ENCODE measurements around the gene ZSWIM5.

The ZSWIM5 gene

DNA sequence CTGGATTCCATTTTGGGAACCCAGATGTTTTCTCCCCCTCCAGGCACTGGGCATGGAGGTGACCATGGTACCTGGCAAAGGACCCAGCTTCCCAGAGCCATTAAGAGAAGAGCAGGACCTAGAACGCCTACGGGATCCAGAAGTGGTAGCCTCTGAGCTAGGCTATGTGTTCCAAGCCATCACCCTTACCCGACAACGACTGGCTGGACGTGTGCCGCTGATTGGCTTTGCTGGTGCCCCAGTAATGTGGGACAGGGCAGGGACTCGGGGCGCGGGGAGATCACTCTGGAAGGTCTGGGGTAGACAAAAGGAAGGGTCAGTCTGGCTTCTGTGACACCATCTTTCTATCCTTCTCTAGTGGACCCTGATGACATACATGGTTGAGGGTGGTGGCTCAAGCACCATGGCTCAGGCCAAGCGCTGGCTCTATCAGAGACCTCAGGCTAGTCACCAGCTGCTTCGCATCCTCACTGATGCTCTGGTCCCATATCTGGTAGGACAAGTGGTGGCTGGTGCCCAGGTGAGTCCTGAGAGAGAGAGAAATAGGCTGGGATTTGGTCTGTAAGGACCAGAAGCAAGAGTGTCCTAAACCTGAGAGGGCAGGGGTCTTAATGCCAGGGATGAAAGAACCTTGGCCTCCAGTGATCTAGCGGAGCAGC is 192.7 kb downstream of the ZSWIM5 start:
- Mint-ChIP-seq H3K4me3 (peak overlapping the region; percentile 86), H3K27ac (peak overlapping the region; percentile 64), H3K4me1 (peaks cover 55% of the 10 kb centered on the region), H3K27me3 (no peaks in the 10 kb centered on the region), H3K36me3 (peaks cover 13% of the 10 kb centered on the region), H3K9me3 (no peaks in the 10 kb centered on the region)

DNA sequence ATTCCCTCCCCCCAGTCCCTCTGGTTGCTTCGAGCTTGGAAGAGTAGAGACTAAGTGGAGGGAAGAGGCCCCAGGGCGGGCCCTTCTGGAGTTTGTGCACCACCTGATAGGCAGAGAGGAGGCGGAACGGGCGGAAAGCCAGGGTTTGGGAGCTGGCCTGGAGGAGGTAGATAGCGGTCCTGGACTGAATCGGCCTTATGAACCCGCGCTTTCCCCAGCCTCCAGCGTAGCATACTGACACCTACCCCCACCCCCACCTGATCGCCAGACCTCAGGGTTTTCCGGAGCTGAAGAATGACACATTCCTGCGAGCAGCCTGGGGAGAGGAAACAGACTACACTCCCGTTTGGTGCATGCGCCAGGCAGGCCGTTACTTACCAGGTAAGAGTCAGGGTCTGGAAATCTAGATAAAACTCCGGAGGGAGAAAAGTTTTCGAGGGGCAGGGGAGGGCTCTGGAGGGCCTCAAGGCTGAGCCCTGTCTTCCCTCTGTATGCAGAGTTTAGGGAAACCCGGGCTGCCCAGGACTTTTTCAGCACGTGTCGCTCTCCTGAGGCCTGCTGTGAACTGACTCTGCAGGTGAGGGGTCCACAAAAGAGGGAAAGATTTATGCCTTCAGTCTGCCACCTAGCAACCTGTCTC is 193.6 kb downstream of the ZSWIM5 start:
- H3K9me3 Mint-ChIP-seq, result no peaks in the 10 kb centered on the region
- peak overlapping the region; percentile 87 for H3K27ac Mint-ChIP-seq
- no peaks in the 10 kb centered on the region for H3K27me3 Mint-ChIP-seq
- H3K4me3 Mint-ChIP-seq, result peak overlapping the region; percentile 86
- H3K36me3 Mint-ChIP-seq, result peaks cover 14% of the 10 kb centered on the region
- H3K4me1 Mint-ChIP-seq, result peaks cover 52% of the 10 kb centered on the region

DNA sequence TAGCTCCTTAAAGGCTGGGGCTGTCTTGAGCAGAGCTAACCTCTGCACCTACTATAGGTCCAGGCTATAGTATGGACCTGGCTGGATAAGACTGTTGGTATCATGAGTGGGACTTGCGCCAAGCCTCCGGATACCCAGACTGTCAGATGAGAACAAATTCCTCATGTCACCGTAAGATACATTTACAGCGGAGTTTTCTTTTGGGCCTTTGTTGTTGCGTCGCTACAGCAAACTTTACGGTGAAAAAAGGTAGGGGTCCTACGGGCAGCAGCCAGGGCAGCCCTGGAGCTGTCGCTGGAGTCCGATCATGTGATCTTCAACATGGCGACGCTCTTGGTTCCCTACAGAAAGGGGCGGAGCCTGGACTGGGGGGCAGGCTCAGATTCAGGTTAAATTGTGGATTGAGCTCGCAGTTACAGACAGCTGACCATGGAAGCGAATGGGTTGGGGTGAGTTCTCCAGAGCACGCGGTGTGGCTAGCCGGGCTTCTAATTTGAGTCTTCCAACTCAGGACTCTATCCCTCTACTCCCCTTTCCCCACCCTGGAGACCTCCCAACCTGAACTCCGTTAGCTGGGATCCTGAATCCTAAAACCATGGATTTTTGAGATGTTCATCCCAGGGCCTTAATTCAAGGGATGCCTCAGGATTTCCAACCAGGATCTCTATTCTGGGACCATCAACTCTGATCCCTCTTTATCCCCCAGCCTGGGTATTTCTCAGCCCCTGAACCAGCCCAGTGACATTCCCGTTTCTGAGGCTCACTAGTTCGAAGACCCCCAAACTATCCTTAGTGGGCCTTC is 194.4 kb downstream of the ZSWIM5 start, which contains the start of gene UROD:
UROD (plus strand) TSS at position 418 of the 802 bp plus-strand sequence; CDS start at position 430, 12 bp downstream.
- peaks cover 52% of the 10 kb centered on the region for H3K4me1 Mint-ChIP-seq
- H3K27ac Mint-ChIP-seq, result peak within 1 kb of the TSS; percentile 87
- no peaks in the 10 kb centered on the region for H3K9me3 Mint-ChIP-seq
- H3K4me3 Mint-ChIP-seq, result peak within 1 kb of the TSS; percentile 86
- peaks cover 15% of the 10 kb centered on the region for H3K36me3 Mint-ChIP-seq
- H3K27me3 Mint-ChIP-seq, result no peaks in the 10 kb centered on the region

DNA sequence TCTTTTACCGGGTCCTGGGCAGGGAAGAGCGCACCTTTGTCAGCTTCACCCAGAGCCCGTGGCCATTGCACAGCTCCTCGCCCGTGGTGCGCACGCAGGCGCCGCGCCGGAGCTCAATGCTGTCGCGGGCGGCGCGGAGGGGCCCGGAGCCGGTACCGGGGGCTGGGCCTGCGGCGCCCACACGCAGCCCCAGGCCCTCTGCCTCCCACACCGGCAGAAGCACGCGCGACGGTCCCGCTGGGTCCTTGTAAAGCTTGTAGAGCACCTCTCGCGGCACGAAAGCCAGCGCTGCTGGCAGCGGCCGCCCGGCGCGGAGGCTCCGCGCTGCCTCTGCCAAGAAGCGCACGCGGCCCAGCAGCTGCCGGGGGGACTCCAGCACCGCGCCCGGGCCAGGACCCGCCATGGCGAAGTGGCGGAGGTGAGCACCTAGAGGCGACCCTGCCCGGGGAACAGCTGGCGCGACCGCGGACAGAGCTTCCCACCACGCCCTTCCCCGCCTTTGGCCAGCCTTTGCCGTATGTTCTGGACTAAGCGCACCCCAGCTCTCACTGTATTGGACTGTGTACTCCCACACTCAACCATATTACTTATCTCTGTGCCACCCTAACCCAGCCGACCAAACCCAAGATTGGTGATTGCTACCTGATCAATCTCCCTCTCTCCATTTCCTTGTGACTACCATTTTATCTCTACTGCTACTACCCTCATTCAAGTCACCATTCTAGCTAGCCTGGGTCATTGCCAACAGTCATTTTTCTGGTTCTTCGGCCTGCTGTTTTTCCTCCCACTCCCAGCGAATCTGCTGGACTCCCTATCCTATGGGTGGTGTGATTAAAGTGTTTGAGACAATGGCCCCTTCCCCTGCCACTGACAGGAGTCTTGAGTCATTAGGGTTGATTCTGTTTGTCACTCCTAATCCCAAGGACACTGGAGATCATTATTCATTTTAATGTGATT is 195.3 kb downstream of the ZSWIM5 start, which contains the start of gene HECTD3:
HECTD3 (minus strand) TSS at position 470 of the 957 bp plus-strand sequence; CDS start at position 403, 67 bp downstream.
- H3K9me3 Mint-ChIP-seq, result no peaks in the 10 kb centered on the region
- peaks cover 15% of the 10 kb centered on the region for H3K36me3 Mint-ChIP-seq
- peaks cover 52% of the 10 kb centered on the region for H3K4me1 Mint-ChIP-seq
- H3K4me3 Mint-ChIP-seq, result peak within 1 kb of the TSS; percentile 86
- peak within 1 kb of the TSS; percentile 87 for H3K27ac Mint-ChIP-seq
- no peaks in the 10 kb centered on the region for H3K27me3 Mint-ChIP-seq

DNA sequence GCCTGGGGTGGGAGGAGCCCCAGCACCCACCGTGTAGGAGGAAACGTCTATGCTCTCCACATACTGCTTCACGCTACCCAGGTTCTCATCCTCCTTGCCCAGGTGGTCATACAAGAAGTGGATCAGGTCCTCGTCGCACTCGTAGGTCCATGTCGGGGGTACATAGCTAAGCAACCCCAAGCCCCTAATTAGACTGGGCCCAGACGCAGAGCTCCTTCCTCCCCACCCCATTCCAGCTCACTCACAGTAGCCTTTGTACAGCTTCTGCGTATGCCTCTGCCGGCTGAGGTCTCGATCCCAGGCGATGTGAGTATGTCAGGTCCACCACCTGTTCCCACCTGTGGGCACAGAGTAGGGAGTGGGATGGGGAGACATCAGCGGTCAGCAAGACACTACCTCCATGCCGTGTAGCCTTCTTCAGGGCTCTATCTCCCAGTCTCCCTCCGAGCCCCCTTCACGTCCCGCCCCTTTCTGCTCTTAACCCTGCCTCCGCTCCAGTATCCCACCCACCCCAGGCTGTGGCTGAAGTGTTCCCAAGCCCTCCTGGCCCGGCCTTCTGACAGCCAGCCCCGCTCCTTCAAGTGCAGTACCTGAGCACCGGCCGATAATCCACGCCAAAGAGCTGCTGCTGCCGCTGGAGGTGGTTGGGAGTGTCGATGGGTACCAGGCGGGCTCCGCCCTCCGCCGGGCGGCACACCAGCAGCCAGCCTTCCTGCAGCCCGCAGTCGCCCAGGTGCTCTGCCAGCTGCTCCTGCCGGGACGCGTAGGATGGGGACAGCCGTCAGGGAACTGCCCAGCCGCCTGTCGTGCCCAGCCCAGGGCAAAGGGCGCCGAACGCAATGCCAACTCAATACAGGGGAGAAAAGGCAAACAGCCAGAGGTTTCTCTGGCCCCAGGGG is 196.2 kb downstream of the ZSWIM5 start:
- Mint-ChIP-seq H3K27me3 (no peaks in the 10 kb centered on the region), H3K4me3 (peak overlapping the region; percentile 86), H3K9me3 (no peaks in the 10 kb centered on the region), H3K36me3 (peaks cover 15% of the 10 kb centered on the region), H3K27ac (peak overlapping the region; percentile 2), H3K4me1 (peaks cover 52% of the 10 kb centered on the region)

DNA sequence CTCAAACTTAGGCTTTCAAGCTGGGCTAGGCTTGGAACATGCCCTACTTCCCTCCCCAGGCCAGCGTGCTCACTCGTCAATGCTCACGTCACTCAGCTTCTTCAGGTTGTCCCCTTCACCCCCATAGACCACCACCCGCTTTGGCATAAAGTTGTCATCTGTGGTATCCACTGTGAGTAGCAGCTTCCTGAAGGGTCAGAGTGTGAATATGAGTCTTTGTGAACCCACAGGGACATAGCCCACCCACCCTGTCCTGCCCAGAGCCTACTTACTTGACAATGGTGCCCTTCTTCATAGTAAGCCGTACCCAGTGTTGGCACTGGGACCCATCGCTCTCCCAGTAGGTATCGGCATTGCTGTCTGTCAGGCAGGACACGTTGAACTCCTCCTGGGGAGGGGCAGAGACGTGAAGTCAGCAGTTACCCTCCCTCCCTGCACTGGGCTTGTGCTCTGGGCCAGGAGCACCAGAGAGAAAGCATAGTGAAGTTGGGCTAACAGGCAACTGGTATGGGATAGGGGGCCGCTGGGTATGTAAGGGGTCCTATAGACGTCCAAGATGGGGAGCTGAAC is 197.0 kb downstream of the ZSWIM5 start:
- Mint-ChIP-seq H3K9me3 (no peaks in the 10 kb centered on the region), H3K4me1 (peaks cover 48% of the 10 kb centered on the region), H3K27me3 (no peaks in the 10 kb centered on the region), H3K27ac (no peak overlapping the region), H3K36me3 (peaks cover 13% of the 10 kb centered on the region), H3K4me3 (peak overlapping the region; percentile 86)

DNA sequence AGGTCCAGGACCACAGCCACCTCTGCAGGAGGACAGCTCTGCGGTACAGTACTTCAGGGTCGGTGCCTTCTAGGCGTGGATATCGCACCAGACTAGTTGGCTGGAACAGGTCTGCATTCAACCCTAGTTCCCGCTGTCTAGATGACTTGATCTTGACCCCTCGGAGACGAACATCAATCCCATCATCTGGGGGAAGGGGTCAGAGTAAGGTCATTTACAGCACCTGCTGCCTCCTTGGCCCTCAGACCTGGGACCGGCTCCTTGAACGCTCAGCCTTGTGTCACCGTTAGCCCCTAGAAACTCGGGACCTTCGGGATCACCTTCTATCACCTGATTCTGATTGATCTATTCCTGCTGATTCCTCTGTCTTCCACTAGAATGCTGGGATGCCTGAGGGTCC is 197.9 kb downstream of the ZSWIM5 start:
- Mint-ChIP-seq H3K27me3 (no peaks in the 10 kb centered on the region), H3K4me1 (peaks cover 39% of the 10 kb centered on the region), H3K9me3 (no peaks in the 10 kb centered on the region), H3K27ac (peak overlapping the region; percentile 59), H3K4me3 (no peak overlapping the region), H3K36me3 (peaks cover 11% of the 10 kb centered on the region)

DNA sequence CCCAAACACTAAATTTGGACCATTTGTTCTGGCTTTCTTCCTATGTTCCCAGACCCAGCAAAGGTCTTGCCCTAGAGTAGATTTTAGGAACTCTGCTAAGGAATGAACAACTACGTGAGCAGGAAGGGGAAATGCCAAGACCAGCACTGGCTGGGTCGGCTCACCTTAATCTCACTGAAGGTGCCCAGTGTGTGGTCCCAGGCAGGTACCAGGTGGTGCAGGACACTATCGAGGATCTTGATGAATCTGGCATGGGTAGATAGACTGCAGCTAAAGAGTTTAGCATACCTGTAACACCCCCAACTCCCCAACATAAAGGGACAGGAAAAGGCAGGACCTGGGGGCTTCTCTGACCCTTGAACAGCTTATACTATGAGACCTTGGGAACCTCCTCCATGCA is 198.3 kb downstream of the ZSWIM5 start:
- peaks cover 11% of the 10 kb centered on the region for H3K36me3 Mint-ChIP-seq

DNA sequence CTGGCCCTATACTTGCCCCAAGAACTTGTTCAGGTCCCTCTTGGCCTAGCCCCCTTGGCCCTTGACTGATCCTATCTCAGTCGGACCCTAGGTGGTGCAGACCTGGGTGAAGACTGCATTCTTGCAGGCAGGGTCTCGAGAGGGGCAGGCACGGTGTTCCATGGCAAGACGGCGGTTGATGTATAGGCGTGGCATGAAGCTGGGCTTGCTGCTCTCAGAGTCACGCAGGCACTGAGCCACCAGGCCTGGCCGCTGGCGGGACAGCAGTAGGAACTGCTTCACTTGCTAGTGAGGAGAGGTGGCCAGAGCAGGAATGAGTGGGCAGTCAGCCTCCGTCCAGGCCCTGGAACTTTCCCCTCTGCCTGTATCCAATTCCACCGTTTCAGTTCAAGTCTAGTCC is 199.1 kb downstream of the ZSWIM5 start:
- Mint-ChIP-seq H3K4me1 (peaks cover 29% of the 10 kb centered on the region), H3K27ac (no peak overlapping the region), H3K9me3 (no peaks in the 10 kb centered on the region), H3K4me3 (no peak overlapping the region), H3K27me3 (no peaks in the 10 kb centered on the region), H3K36me3 (peaks cover 17% of the 10 kb centered on the region)

More for the DNA sequence above, 198.3 kb downstream of the ZSWIM5 start:
- H3K27me3 Mint-ChIP-seq, result no peaks in the 10 kb centered on the region
- H3K9me3 Mint-ChIP-seq, result no peaks in the 10 kb centered on the region
- peaks cover 35% of the 10 kb centered on the region for H3K4me1 Mint-ChIP-seq
- H3K4me3 Mint-ChIP-seq, result no peak overlapping the region
- H3K27ac Mint-ChIP-seq, result no peak overlapping the region

DNA sequence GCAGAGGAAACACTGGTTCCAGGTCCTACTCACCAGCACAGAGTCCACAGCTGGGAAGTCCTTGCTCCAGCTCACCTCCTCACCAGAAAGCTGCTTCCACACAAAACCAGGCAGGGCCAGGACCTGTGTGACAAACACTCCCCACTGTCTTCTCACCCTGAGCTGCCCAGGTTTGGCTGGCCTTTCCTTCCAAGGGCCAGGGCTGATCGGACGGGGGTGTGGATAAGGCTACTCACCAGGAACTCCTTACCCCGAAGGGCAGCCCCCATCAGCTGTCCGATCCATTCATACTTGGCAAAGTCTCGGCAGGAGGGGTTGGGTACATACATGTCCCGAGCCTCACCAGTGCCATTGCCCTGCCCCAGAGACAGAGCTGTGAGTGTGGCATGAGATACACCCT is 200.6 kb downstream of the ZSWIM5 start:
- H3K9me3 Mint-ChIP-seq, result no peaks in the 10 kb centered on the region
- H3K4me1 Mint-ChIP-seq, result peaks cover 23% of the 10 kb centered on the region
- no peak overlapping the region for H3K4me3 Mint-ChIP-seq
- no peak overlapping the region for H3K27ac Mint-ChIP-seq
- H3K27me3 Mint-ChIP-seq, result no peaks in the 10 kb centered on the region
- peaks cover 20% of the 10 kb centered on the region for H3K36me3 Mint-ChIP-seq

DNA sequence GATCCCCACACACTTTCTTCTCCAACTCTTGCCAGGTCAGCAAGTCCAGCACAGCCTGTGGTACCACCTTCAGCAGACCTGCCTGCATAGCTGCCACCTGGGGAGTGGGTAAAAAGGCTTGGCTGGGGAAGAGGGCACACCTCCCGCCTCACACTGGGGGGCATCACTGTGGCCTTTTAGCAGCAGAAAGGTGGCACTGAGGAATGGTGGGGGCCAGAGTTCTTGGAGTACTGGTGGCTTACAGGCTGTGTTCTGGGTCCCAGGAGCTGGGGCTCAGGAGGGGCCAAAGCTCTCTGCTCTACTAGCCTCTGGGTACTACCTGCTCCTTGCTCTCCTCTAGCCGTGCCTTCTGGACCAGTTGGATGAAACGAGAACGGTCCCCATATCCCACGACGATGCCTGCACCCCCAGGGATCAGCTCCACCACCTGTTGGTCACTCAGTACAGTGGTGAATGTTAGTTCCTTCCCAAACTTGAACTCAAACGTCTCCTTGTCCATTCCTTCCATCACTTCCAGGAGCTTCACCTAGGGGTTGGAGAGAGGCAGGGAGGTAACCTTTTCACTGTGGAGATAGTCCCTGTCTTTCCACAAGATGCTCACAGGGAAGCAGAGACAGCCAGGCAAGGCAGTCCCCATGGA is 202.0 kb downstream of the ZSWIM5 start:
- Mint-ChIP-seq H3K27me3 (no peaks in the 10 kb centered on the region), H3K27ac (no peak overlapping the region), H3K4me1 (peaks cover 17% of the 10 kb centered on the region), H3K9me3 (no peaks in the 10 kb centered on the region), H3K4me3 (no peak overlapping the region), H3K36me3 (peaks cover 20% of the 10 kb centered on the region)

DNA sequence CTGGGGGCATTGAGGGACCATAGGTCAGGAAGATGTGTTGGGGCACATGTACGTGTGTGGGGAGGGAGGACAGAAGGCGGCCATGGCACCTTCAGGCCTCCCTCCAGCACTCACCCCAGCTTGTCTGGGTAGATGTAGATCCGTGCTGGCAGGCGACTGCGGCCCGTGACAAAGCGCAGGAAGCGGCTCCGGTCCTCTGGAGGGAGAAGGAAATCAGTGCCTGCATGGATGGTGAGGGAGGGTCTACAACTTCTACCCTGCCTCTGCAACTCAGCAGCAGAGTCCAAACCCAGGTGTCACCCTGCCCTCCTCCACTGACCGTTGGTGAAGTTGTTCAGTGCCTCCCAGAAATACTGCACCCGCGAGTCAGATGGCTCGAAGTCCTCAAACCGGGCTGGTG is 202.7 kb downstream of the ZSWIM5 start:
- no peaks in the 10 kb centered on the region for H3K27me3 Mint-ChIP-seq
- peaks cover 10% of the 10 kb centered on the region for H3K4me1 Mint-ChIP-seq
- no peak overlapping the region for H3K4me3 Mint-ChIP-seq
- H3K36me3 Mint-ChIP-seq, result peaks cover 14% of the 10 kb centered on the region
- H3K9me3 Mint-ChIP-seq, result no peaks in the 10 kb centered on the region
- H3K27ac Mint-ChIP-seq, result no peak overlapping the region
